T-helper 2 cell (primary cell): Measurements from ENCODE around the gene AKR7A2.
"Not testable (repeated sequence)": the region's sequence is repeated elsewhere in the genome, so short reads cannot be mapped to it uniquely, and the experiment has no call there.

Source experiments
- DNase-seq, 5 experiments: peaks; one replicate each; pipeline versions ENCODE4 v3.0.0 to v3.0.0-alpha.2; 2012 to 2022

AKR7A2 gene

DNA sequence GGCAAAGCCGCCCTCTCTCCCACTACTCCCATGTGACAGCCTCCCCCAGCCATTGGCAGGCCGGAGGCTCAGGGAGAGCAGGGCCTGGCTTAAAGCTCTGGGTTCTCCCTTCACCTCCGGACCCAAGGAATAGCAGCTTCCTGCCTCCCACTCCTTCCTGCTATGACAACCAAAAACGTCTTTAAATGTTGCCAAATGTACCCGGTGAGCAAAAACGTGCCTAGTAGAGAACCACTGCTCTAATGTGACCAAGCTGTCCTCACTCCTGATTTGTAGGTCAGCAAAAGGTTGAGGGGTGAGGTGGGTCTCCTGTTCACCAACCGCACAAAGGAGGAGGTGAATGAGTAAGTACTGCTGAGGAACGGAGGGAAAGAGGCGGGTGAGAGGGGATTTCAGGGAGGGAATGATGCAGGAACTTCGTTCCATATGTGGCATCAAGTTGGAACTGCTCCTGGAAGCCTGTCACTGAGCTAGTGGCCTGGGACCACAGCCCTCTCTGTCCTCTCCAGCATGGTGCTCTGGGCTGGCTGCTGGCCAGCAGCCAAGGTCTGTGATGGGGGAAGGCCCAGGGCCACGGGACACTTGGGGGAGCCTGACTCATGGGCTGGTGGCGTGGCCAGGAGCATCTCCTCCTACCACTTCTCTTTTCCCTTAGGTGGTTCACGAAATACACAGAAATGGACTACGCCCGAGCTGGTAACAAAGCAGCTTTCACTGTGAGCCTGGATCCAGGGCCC, 54.6 kb downstream of the AKR7A2 start:
- DNase-seq = no peak

DNA sequence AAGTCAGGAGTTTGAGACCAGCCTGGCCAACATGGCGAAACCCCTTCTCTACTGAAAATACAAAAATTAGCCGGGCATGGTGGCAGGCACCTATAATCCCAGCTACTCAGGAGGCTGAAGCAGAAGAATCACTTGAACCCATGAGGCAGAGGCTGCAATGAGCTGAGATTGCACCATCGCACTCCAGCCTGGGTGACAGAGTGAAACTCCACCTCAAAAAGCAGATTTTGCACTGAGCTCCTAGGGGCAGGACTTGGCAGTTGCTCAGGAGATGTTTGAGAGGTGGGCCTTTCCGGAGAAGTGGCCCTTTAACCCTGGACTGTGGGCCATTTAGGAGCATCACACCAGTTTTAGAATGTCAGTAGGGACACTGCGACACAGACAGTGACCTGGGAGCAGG, 55.6 kb downstream of the AKR7A2 start:
- DNase-seq = not testable (repeated sequence)

GRCh38 chr1:19255288-19255687, 56.7 kb downstream of the AKR7A2 start:
- no peak for DNase-seq

GRCh38 chr1:19254416-19254815, 57.5 kb downstream of the AKR7A2 start:
- no peak for DNase-seq
